Liver (tissue), 9 donors: Measurements from ENCODE around the gene NECTIN1. TPM values are rescaled to one million over a fixed set of nuclear protein-coding genes. Genes with fewer than 3 reads are reported as not detected.

Source experiments
- DNase-seq: peaks from one replicate; pipeline ENCODE4 v3.0.0-alpha.2; 2017; ENCODE audit warnings: low spot score
- H3K27ac ChIP-seq, 2 donors: one replicate each; pipeline ENCODE4 v1.7.0; 2013; ENCODE audit warnings: inconsistent platforms in 2 of 2, low read length in 2 of 2, control low read depth in 1 of 2, low read depth in 1 of 2, mild to moderate bottlenecking in 1 of 2
- H3K27me3 ChIP-seq, 4 donors: one replicate each; pipeline versions ENCODE4 v1.6.1 to v1.7.0; 2013; ENCODE audit warnings: low read length in 3 of 4, inconsistent platforms in 1 of 4, mild to moderate bottlenecking in 1 of 4, moderate library complexity in 1 of 4; ENCODE audit not compliant: control insufficient read depth in 4 of 4, insufficient read depth in 4 of 4
- H3K36me3 ChIP-seq, 4 donors: one replicate each; pipeline versions ENCODE4 v1.6.1 to v1.7.0; 2013; ENCODE audit warnings: low read length in 3 of 4, mild to moderate bottlenecking in 3 of 4, low read depth in 1 of 4, moderate library complexity in 1 of 4; ENCODE audit not compliant: control insufficient read depth in 4 of 4, insufficient read depth in 3 of 4
- H3K4me1 ChIP-seq, 4 donors: one replicate each; pipeline versions ENCODE4 v1.6.1 to v1.7.0; 2013; ENCODE audit warnings: low read length in 3 of 4, mild to moderate bottlenecking in 3 of 4, moderate library complexity in 1 of 4; ENCODE audit not compliant: control insufficient read depth in 4 of 4, insufficient read depth in 4 of 4
- H3K4me3 ChIP-seq, 3 donors: one replicate each; pipeline versions ENCODE4 v1.6.1 to v1.7.0; 2013; ENCODE audit warnings: low read length in 3 of 3, control low read depth in 1 of 3, low read depth in 1 of 3, mild to moderate bottlenecking in 1 of 3
- H3K9ac ChIP-seq, 2 donors: one replicate each; pipeline ENCODE4 v1.7.0; 2013; ENCODE audit warnings: low read length in 2 of 2, mild to moderate bottlenecking in 2 of 2, moderate library complexity in 2 of 2, control low read depth in 1 of 2, low read depth in 1 of 2
- H3K9me3 ChIP-seq, 4 donors: one replicate each; pipeline versions ENCODE4 v1.6.1 to v1.7.0; 2013; ENCODE audit warnings: low read length in 3 of 4; ENCODE audit not compliant: control insufficient read depth in 4 of 4
- EGR1 ChIP-seq, 2 donors: IDR thresholded peaks; 2 replicates each; pipeline ENCODE4 v1.6.1; 2016 to 2018; ENCODE audit warnings: antibody characterized with exemption in 2 of 2, low read depth in 2 of 2
- FOXA1 ChIP-seq: IDR thresholded peaks from 2 replicates; pipeline ENCODE4 v1.6.1; 2016; ENCODE audit warnings: antibody characterized with exemption
- FOXA2 ChIP-seq: IDR thresholded peaks from 2 replicates; pipeline ENCODE4 v1.6.1; 2016; ENCODE audit warnings: antibody characterized with exemption
- GABPA ChIP-seq, 2 donors: IDR thresholded peaks in 1 of 2; conservative IDR thresholded peaks in 1 of 2; 2 replicates each; pipeline ENCODE4 v1.6.1; 2016; ENCODE audit warnings: antibody characterized with exemption in 2 of 2, mild to moderate bottlenecking in 1 of 2, moderate library complexity in 1 of 2
- HNF4A ChIP-seq, 2 donors: conservative IDR thresholded peaks; 2 replicates each; pipeline ENCODE4 v1.6.1; 2016; ENCODE audit warnings: antibody characterized with exemption in 2 of 2, mild to moderate bottlenecking in 2 of 2
- HNF4G ChIP-seq: IDR thresholded peaks from 2 replicates; pipeline ENCODE4 v1.6.1; 2016; ENCODE audit warnings: antibody characterized with exemption
- JUND ChIP-seq, 2 donors: IDR thresholded peaks; 2 replicates each; pipeline ENCODE4 v1.6.1; 2016; ENCODE audit warnings: antibody characterized with exemption in 2 of 2
- NR2F2 ChIP-seq: IDR thresholded peaks from 2 replicates; pipeline ENCODE4 v1.6.1; 2016; ENCODE audit warnings: antibody characterized with exemption
- RAD21 ChIP-seq, 2 donors: IDR thresholded peaks; 2 replicates each; pipeline ENCODE4 v1.6.1; 2016; ENCODE audit warnings: antibody characterized with exemption in 2 of 2, mild to moderate bottlenecking in 2 of 2
- RXRA ChIP-seq, 2 donors: IDR thresholded peaks; 2 replicates each; pipeline ENCODE4 v1.6.1; 2017 to 2018; ENCODE audit warnings: antibody characterized with exemption in 2 of 2, mild to moderate bottlenecking in 1 of 2
- SP1 ChIP-seq: IDR thresholded peaks from 2 replicates; pipeline ENCODE4 v1.6.1; 2018; ENCODE audit warnings: antibody characterized with exemption, mild to moderate bottlenecking
- TAF1 ChIP-seq: conservative IDR thresholded peaks from 2 replicates; pipeline ENCODE4 v1.6.1; 2016; ENCODE audit warnings: antibody characterized with exemption, mild to moderate bottlenecking
- YY1 ChIP-seq: IDR thresholded peaks from 2 replicates; pipeline ENCODE4 v1.6.1; 2016; ENCODE audit warnings: antibody characterized with exemption, mild to moderate bottlenecking
- WGBS: extraction: QIAGEN DNeasy Blood & Tissue Kit; methylation state at CpG from one replicate; pipeline ENCODE4 v1.1.7; 2013; 5-methylcytosine and 5-hydroxymethylcytosine counted together
- polyA plus RNA-seq, 2 donors: library from polyadenylated mRNA; stranded (reverse) in 1 of 2; unstranded in 1 of 2; fragments of 200-250 nt in 1 of 2; fragments of >200 nt in 1 of 2; fragmentation: Nextera tagmentation in 1 of 2; extraction: Ambion mirVana in 1 of 2; gene quantifications; one replicate each; pipeline versions ENCODE4 v1.2.1 to v1.2.3, GENCODE V29; 2013 to 2015
- total RNA-seq, 2 donors: library from RNA; depleted of rRNA; stranded (reverse); fragments of >200 nt; gene quantifications; one replicate each; pipeline ENCODE4 v1.2.3, GENCODE V29; 2014
- TF ChIP-seq, protein P1 (sequence below): fragments of 150-350 bp; IDR thresholded peaks from 2 replicates; pipeline ENCODE4 v1.5.1; 2017; ENCODE audit warnings: improper control_type of control experiment, low read depth, low read length; ENCODE audit not compliant: missing input control
- TF ChIP-seq, protein P2 (sequence below): IDR thresholded peaks from 2 replicates; pipeline ENCODE4 v1.6.1; 2016; ENCODE audit warnings: antibody characterized with exemption, mild to moderate bottlenecking
- TF ChIP-seq, protein P3 (sequence below): IDR thresholded peaks from 2 replicates; pipeline ENCODE4 v1.6.1; 2016; ENCODE audit warnings: antibody characterized with exemption
- TF ChIP-seq, protein P4 (sequence below): IDR thresholded peaks from 2 replicates; pipeline ENCODE4 v1.6.1; 2016; ENCODE audit warnings: antibody characterized with exemption
- TF ChIP-seq, protein P5 (sequence below): IDR thresholded peaks from 2 replicates; pipeline ENCODE4 v1.6.1; 2016; ENCODE audit warnings: antibody characterized with exemption
- donor health status: healthy.
- donor health status: healthy.
- donor health status: healthy.
- donor health status: healthy.
- donor health status: healthy.

The NECTIN1 gene
- total and polyA plus RNA-seq, 4 donors, result 0.69 to 7.7 (median 5.0) TPM

DNA sequence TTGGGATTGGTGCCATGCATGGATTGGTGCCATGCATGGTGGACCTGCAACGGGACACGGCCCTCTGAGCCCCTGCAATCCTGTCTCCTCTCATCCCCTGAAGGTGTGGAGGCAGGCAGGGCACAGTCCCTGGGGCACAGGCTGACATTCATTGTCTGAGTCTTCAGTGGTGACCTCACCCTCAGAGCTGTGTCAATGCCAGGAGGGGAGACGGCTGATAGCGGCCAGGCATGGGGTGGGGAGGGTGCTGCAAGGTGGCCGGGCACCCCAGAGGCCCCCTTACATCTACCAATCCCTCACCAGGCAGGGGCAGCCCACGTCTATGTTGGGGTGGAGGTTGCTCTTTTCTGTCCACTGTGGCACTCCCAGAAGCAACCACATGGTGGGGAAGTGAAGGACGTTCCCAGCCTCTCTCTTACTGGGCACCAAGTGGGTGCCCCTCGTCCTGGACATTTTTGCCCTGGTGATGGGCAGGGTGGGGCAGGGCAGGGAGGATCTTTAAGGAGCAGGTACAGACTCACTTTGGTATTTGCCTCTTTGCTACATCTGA lies 47.6 kb downstream of the NECTIN1 start:
- Histone ChIP-seq H3K9ac (no peak overlapping the region), H3K9me3 (no peaks in the 10 kb centered on the region), H3K4me1 (peaks cover 0 to 6% (median 0%) of the 10 kb centered on the region in 4 donors), H3K27me3 (no peaks in the 10 kb centered on the region), H3K36me3 (peaks cover 0 to 9% (median 0%) of the 10 kb centered on the region in 4 donors), H3K4me3 (no peak overlapping the region), H3K27ac (no peak overlapping the region)
- DNase-seq, result no peak
- TF ChIP-seq, protein P1, sequence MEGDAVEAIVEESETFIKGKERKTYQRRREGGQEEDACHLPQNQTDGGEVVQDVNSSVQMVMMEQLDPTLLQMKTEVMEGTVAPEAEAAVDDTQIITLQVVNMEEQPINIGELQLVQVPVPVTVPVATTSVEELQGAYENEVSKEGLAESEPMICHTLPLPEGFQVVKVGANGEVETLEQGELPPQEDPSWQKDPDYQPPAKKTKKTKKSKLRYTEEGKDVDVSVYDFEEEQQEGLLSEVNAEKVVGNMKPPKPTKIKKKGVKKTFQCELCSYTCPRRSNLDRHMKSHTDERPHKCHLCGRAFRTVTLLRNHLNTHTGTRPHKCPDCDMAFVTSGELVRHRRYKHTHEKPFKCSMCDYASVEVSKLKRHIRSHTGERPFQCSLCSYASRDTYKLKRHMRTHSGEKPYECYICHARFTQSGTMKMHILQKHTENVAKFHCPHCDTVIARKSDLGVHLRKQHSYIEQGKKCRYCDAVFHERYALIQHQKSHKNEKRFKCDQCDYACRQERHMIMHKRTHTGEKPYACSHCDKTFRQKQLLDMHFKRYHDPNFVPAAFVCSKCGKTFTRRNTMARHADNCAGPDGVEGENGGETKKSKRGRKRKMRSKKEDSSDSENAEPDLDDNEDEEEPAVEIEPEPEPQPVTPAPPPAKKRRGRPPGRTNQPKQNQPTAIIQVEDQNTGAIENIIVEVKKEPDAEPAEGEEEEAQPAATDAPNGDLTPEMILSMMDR, result peak; percentile 25
- TF ChIP-seq FOXA2 (no peak), RAD21 (IDR thresholded peaks at IDR 0.05) (peak in 1 of 2 donors; percentile 57)
- 65% methylated on average over 8 of the region's 8 CpGs for WGBS

DNA sequence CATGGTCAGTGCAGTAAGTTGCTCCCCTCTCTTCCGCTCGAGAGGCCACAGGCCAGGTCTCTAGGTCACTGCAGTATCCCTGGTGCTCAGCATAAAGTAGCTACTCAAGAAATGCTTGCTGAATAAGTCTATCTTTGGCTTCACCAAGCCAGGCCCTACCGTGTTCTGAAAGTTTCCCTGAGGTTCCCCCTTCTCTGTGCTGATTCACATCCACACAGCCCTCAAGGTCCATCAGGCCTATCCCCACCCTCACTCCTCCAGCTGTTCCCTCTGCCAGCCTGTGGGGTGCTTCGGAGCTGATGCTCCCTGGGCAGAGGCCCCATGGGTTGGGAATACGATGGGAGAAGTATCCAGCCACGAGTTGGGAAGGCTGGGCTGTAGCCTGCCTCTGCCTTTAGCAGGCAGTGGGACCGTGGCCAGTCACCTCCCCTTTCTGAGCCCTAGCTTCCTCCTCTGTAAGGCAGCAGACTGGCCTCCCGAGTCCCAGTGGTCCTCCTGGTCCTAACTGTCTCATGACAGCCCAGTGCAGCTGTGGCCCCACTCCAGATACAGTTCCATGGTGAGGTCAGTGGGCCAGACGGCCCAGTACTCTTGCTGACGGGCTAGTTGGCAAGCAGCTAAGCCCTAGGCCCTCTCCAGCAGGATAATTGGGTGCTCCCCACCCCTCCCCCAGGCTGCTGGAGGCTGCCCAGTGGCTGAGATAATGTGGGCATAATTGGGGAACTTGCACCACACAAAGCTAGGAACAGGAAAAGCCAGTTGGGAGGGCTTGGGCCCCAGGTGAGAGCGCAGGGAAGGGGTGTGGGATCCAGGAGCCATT lies 48.2 kb downstream of the NECTIN1 start:
- Histone ChIP-seq H3K27ac (no peak overlapping the region), H3K9me3 (no peaks in the 10 kb centered on the region), H3K36me3 (peaks cover 0 to 9% (median 0%) of the 10 kb centered on the region in 4 donors), H3K4me3 (no peak overlapping the region), H3K4me1 (peaks cover 0 to 4% (median 0%) of the 10 kb centered on the region in 4 donors), H3K27me3 (no peaks in the 10 kb centered on the region), H3K9ac (no peak overlapping the region)
- WGBS, result 75% methylated on average over 11 of the region's 11 CpGs
- no peak for DNase-seq
- TF ChIP-seq, protein P2, sequence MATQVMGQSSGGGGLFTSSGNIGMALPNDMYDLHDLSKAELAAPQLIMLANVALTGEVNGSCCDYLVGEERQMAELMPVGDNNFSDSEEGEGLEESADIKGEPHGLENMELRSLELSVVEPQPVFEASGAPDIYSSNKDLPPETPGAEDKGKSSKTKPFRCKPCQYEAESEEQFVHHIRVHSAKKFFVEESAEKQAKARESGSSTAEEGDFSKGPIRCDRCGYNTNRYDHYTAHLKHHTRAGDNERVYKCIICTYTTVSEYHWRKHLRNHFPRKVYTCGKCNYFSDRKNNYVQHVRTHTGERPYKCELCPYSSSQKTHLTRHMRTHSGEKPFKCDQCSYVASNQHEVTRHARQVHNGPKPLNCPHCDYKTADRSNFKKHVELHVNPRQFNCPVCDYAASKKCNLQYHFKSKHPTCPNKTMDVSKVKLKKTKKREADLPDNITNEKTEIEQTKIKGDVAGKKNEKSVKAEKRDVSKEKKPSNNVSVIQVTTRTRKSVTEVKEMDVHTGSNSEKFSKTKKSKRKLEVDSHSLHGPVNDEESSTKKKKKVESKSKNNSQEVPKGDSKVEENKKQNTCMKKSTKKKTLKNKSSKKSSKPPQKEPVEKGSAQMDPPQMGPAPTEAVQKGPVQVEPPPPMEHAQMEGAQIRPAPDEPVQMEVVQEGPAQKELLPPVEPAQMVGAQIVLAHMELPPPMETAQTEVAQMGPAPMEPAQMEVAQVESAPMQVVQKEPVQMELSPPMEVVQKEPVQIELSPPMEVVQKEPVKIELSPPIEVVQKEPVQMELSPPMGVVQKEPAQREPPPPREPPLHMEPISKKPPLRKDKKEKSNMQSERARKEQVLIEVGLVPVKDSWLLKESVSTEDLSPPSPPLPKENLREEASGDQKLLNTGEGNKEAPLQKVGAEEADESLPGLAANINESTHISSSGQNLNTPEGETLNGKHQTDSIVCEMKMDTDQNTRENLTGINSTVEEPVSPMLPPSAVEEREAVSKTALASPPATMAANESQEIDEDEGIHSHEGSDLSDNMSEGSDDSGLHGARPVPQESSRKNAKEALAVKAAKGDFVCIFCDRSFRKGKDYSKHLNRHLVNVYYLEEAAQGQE, result no peak
- TF ChIP-seq, protein P1, result no peak
- no peak for TF ChIP-seq EGR1 (IDR thresholded peaks at IDR 0.05; ENCODE audit: low read depth in 2 of 2)
- TF ChIP-seq RAD21 (IDR thresholded peaks at IDR 0.05), result no peak
- TF ChIP-seq FOXA2, result no peak
- no peak for TF ChIP-seq FOXA1
- TF ChIP-seq YY1, result no peak
- no peak for TF ChIP-seq TAF1
- TF ChIP-seq JUND (IDR thresholded peaks at IDR 0.05), result no peak
- TF ChIP-seq, protein P3, sequence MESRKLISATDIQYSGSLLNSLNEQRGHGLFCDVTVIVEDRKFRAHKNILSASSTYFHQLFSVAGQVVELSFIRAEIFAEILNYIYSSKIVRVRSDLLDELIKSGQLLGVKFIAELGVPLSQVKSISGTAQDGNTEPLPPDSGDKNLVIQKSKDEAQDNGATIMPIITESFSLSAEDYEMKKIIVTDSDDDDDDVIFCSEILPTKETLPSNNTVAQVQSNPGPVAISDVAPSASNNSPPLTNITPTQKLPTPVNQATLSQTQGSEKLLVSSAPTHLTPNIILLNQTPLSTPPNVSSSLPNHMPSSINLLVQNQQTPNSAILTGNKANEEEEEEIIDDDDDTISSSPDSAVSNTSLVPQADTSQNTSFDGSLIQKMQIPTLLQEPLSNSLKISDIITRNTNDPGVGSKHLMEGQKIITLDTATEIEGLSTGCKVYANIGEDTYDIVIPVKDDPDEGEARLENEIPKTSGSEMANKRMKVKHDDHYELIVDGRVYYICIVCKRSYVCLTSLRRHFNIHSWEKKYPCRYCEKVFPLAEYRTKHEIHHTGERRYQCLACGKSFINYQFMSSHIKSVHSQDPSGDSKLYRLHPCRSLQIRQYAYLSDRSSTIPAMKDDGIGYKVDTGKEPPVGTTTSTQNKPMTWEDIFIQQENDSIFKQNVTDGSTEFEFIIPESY, result no peak
- TF ChIP-seq GABPA (IDR thresholded peaks at IDR 0.05 in 1 of 2, conservative IDR thresholded peaks at IDR 0.05 in 1 of 2), result no peak
- no peak for TF ChIP-seq NR2F2
- no peak for TF ChIP-seq SP1
- TF ChIP-seq HNF4A (conservative IDR thresholded peaks at IDR 0.05), result no peak
- TF ChIP-seq HNF4G, result no peak
- TF ChIP-seq, protein P4, sequence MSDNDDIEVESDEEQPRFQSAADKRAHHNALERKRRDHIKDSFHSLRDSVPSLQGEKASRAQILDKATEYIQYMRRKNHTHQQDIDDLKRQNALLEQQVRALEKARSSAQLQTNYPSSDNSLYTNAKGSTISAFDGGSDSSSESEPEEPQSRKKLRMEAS, result no peak
- TF ChIP-seq, protein P5, sequence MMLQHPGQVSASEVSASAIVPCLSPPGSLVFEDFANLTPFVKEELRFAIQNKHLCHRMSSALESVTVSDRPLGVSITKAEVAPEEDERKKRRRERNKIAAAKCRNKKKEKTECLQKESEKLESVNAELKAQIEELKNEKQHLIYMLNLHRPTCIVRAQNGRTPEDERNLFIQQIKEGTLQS, result no peak
- no peak for TF ChIP-seq RXRA (IDR thresholded peaks at IDR 0.05)
